Endothelial cell of umbilical vein (primary cell): ENCODE data around the gene ALOX15. TPM values are rescaled to one million over a fixed set of nuclear protein-coding genes. Genes with fewer than 3 reads are reported as not detected.

Source experiments
- BruUV-seq: library from RNA; stranded (reverse); fragments of 400-500 nt; replicated peaks from 2 replicates; lab custom pipeline; 2021; lab: Mats Ljungman, UMichigan
- CTCF ChIA-PET: fragments of 300-600, 350-600 bp; sonication (Branson Sonifier 250); formaldehyde crosslinking; loops from one replicate; lab custom pipeline; 2021; ENCODE audit warnings: antibody characterized with exemption, inconsistent platforms; lab: Charles Lee
- POLR2A ChIA-PET: fragments of 300-600, 350-600 bp; sonication (Branson Sonifier 250); formaldehyde crosslinking; loops from one replicate; lab custom pipeline; 2021; ENCODE audit warnings: antibody characterized with exemption, inconsistent platforms; lab: Charles Lee
- DNase-seq: peaks from one replicate; pipeline ENCODE4 v3.0.0-alpha.2; 2011; ENCODE audit warnings: low read depth, low spot score
- FAIRE-seq: peaks from 2 replicates; lab custom pipeline; 2011; peaks lifted over from hg19 to GRCh38; lab: Jason Lieb, UNC
- H2AFZ ChIP-seq: 2 replicates; pipeline ENCODE4 v1.6.0; 2012; ENCODE audit warnings: low read depth, low read length, control low read depth, inconsistent platforms
- H3K27ac ChIP-seq: 2 replicates; pipeline ENCODE4 v1.5.1; 2011; ENCODE audit warnings: low read depth, mild to moderate bottlenecking, control low read depth, low read length, moderate library complexity; ENCODE audit not compliant: insufficient read depth
- H3K27me3 ChIP-seq, 2 experiments: 2 replicates each; pipeline versions ENCODE4 v1.6.0 to v1.6.1; 2011; ENCODE audit warnings: low read length in 2 of 2, mixed read lengths in 1 of 2; ENCODE audit not compliant: control insufficient read depth in 2 of 2, insufficient read depth in 2 of 2
- H3K36me3 ChIP-seq, 2 experiments: 2 replicates in 1 of 2; 3 replicates in 1 of 2; pipeline ENCODE4 v1.5.1; 2011; ENCODE audit warnings: low read length in 2 of 2, mild to moderate bottlenecking in 1 of 2, moderate library complexity in 1 of 2; ENCODE audit not compliant: control insufficient read depth in 2 of 2, insufficient read depth in 2 of 2; ENCODE audit errors: extremely low read depth in 1 of 2
- H3K4me1 ChIP-seq: 3 replicates; pipeline ENCODE4 v1.5.1; 2011; ENCODE audit warnings: mild to moderate bottlenecking, low read length; ENCODE audit not compliant: control insufficient read depth, insufficient read depth; ENCODE audit errors: extremely low read depth
- H3K4me2 ChIP-seq: 2 replicates; pipeline ENCODE4 v1.6.1; 2011; ENCODE audit warnings: low read length, control low read depth, mixed read lengths; ENCODE audit not compliant: insufficient read depth
- H3K4me3 ChIP-seq, 3 experiments: fragments of 200-600 bp in 1 of 3; sonication (generic), shearing (Covaris generic) in 1 of 3; replicated peaks in 1 of 3; 2 replicates each; pipeline ENCODE4 v1.5.1; 2011 to 2016; ENCODE audit warnings: control low read depth in 3 of 3, low read length in 3 of 3, mild to moderate bottlenecking in 2 of 3, inconsistent platforms in 1 of 3, low read depth in 1 of 3, moderate library complexity in 1 of 3; ENCODE audit not compliant: insufficient read depth in 1 of 3
- H3K79me2 ChIP-seq: 2 replicates; pipeline ENCODE4 v1.6.0; 2012; ENCODE audit warnings: low read length, inconsistent platforms; ENCODE audit not compliant: control insufficient read depth, insufficient read depth
- H3K9ac ChIP-seq: replicated peaks from 2 replicates; pipeline ENCODE3; 2011; ENCODE audit warnings: low read length, control low read depth; ENCODE audit not compliant: insufficient read depth; ENCODE audit errors: extremely low read depth
- H3K9me1 ChIP-seq: replicated peaks from 3 replicates; pipeline ENCODE4 v1.6.0; 2011; ENCODE audit warnings: mild to moderate bottlenecking, low read length; ENCODE audit not compliant: control insufficient read depth, insufficient read depth; ENCODE audit errors: extremely low read depth
- H3K9me3 ChIP-seq: replicated peaks from 2 replicates; pipeline ENCODE4 v1.5.1; 2012; ENCODE audit warnings: low read length, inconsistent platforms; ENCODE audit not compliant: control insufficient read depth, insufficient read depth
- H4K20me1 ChIP-seq: replicated peaks from 2 replicates; pipeline ENCODE3; 2011; ENCODE audit warnings: mild to moderate bottlenecking, low read length; ENCODE audit not compliant: control insufficient read depth, insufficient read depth; ENCODE audit errors: extremely low read depth
- CTCF ChIP-seq, 2 donors: IDR thresholded peaks; 1 replicate in 1 of 2; 2 replicates in 1 of 2; pipeline ENCODE4 v1.5.1; 2011; ENCODE audit warnings: low read length in 2 of 2, mild to moderate bottlenecking in 2 of 2, moderate library complexity in 2 of 2, control low read depth in 1 of 2, inconsistent platforms in 1 of 2, low read depth in 1 of 2; ENCODE audit not compliant: insufficient read depth in 1 of 2; ENCODE audit errors: extremely low read depth in 1 of 2
- EZH2 ChIP-seq: IDR thresholded peaks from 2 replicates; pipeline ENCODE4 v1.6.1; 2012; ENCODE audit warnings: borderline replicate concordance, low read depth, mild to moderate bottlenecking, moderate library complexity, low read length, inconsistent platforms; ENCODE audit not compliant: severe bottlenecking
- FOS ChIP-seq: IDR thresholded peaks from 2 replicates; pipeline ENCODE4 v1.6.1; 2011; ENCODE audit warnings: mild to moderate bottlenecking, low read length, moderate library complexity, borderline replicate concordance; ENCODE audit not compliant: insufficient read depth
- GATA2 ChIP-seq: IDR thresholded peaks from 2 replicates; pipeline ENCODE4 v1.7.0; 2011; ENCODE audit warnings: low read depth, mild to moderate bottlenecking, moderate library complexity, mixed read lengths, low read length; ENCODE audit not compliant: insufficient read length, insufficient read depth
- JUN ChIP-seq: IDR thresholded peaks from 2 replicates; pipeline ENCODE4 v1.6.1; 2011; ENCODE audit warnings: borderline replicate concordance, low read depth; ENCODE audit not compliant: insufficient read length, insufficient read depth
- MAX ChIP-seq: IDR thresholded peaks from 2 replicates; pipeline ENCODE4 v1.6.1; 2011; ENCODE audit not compliant: insufficient read depth, insufficient read length
- MYC ChIP-seq: IDR thresholded peaks from one replicate; pipeline ENCODE4 v1.6.1; 2011; ENCODE audit warnings: mild to moderate bottlenecking, low read depth, low read length
- POLR2A ChIP-seq: IDR thresholded peaks from 2 replicates; pipeline ENCODE4 v1.6.1; 2012; ENCODE audit warnings: low read depth, mild to moderate bottlenecking, control low read depth, low read length
- POLR2AphosphoS5 ChIP-seq: IDR thresholded peaks from 2 replicates; pipeline ENCODE4 v1.6.1; 2012; ENCODE audit warnings: low read depth, mild to moderate bottlenecking, control low read depth, low read length, moderate library complexity; ENCODE audit not compliant: insufficient read depth
- dilution Hi-C: fragments of 300-500 bp; cut with MboI; formaldehyde crosslinking; loops from one replicate; pipeline ENCODE4 v1.15.0; 2019; ENCODE audit warnings: low sequenced_read_pairs; ENCODE audit not compliant: extremely low pct_ligation_motif_present
- intact Hi-C: fragments of 100-400 bp; cut with micrococcal nuclease; formaldehyde crosslinking; loops from one replicate; pipeline ENCODE4 v1.10.0; 2022
- polyA plus RNA-seq, 4 experiments: library from polyadenylated mRNA; depleted of rRNA in 3 of 4; stranded (reverse) in 3 of 4; unstranded in 1 of 4; fragments of >200 nt; gene quantifications; 2 replicates each; pipeline versions ENCODE4 v1.2.1 to v1.2.3, GENCODE V29; 2011 to 2012; ENCODE audit warnings: missing spikeins in 1 of 4
- total RNA-seq: library from RNA; stranded (reverse); gene quantifications from 2 replicates; pipeline ENCODE4 v1.2.3, GENCODE V29; 2021

Gene ALOX15
- total and polyA plus RNA-seq, 2 donors (not counting 3 experiments of a cell fraction or from before 2014, with no cell fraction given) = not detected

DNA sequence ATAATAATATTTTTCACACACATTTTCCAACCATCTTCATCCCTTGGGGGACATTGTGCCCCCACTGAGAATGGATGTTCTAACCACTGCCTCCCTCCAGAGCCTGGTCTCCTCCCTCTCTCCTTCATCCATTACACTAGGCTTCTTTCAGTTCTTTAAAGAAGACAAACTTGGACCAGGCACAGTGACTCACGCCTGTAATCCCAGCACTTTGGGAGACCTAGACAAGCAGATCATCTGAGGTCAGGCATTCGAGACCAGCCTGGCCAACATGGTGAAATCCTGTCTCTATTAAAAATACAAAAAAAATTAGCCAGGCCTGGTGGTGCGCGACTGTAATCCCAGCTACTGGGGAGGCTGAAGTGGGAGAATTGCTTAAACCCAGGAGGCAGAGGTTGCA lies 6.5 kb downstream of the ALOX15 start:
- no peak for TF ChIP-seq CTCF (IDR thresholded peaks at IDR 0.05; ENCODE audit: extremely low read depth in 1 of 2, insufficient read depth in 1 of 2, low read depth in 1 of 2, low read length in 2 of 2)
- no peak for TF ChIP-seq FOS
- TF ChIP-seq EZH2 = no peak
- no peak for TF ChIP-seq POLR2AphosphoS5
- no peak for TF ChIP-seq JUN
- no peak for TF ChIP-seq MYC
- TF ChIP-seq GATA2 = no peak
- TF ChIP-seq MAX = no peak
- TF ChIP-seq POLR2A = no peak
- Histone ChIP-seq H3K9me1 (no peaks in the 10 kb centered on the region), H3K4me2 (no peak overlapping the region), H3K27ac (no peak overlapping the region), H3K79me2 (no peaks in the 10 kb centered on the region), H2AFZ (no peak overlapping the region), H3K9me3 (no peaks in the 10 kb centered on the region), H3K9ac (no peak overlapping the region), H3K4me3 (no peak overlapping the region), H3K27me3 (peaks cover 29 to 35% of the 10 kb centered on the region in 2 experiments), H3K4me1 (no peaks in the 10 kb centered on the region), H3K36me3 (no peaks in the 10 kb centered on the region), H4K20me1 (no peaks in the 10 kb centered on the region)
- no TSS peak for BruUV-seq
- POLR2A ChIA-PET = interaction anchor here (0.7 kb wide), 1 partner anchor 163 kb away, joined by 3 read pairs; no protein-coding TSS in a partner anchor
- no peak for FAIRE-seq
- intact Hi-C loops (no loop called here), dilution Hi-C loops (no loop called here)
- CTCF ChIA-PET = interaction anchor here (2.1 kb wide), 1 partner anchor 9 kb away, joined by 5 read pairs; no protein-coding TSS in a partner anchor
- no peak for DNase-seq
